Measurements from ENCODE around the gene ANTXR2. TPM values are rescaled to one million over a fixed set of nuclear protein-coding genes. Genes with fewer than 3 reads are reported as not detected.
"Not testable (repeated sequence)": the region's sequence is repeated elsewhere in the genome, so short reads cannot be mapped to it uniquely, and the experiment has no call there.

The ANTXR2 gene
- total RNA-seq, 4 donors from 2014 or later, result 14.4 to 25.2 (median 19.6) TPM

GRCh38 chr4:79998201-79998600, 74.8 kb downstream of the ANTXR2 start:
- no peak for TF ChIP-seq CTCF (IDR thresholded peaks at IDR 0.05)
- TF ChIP-seq POLR2A (IDR thresholded peaks at IDR 0.05), result no peak
- H3K4me3 ChIP-seq (ENCODE audit: low read depth, poor library complexity, severe bottlenecking), result no peak overlapping the region
- WGBS, 2 donors, result 71 to 83% methylated on average over 1 of the region's 1 CpG
- intact Hi-C loops (cut with DNase I; ENCODE audit: low total_unique reads), result no loop called here
- DNase-seq (ENCODE audit: low spot score in 2 of 2), result no peak

DNA sequence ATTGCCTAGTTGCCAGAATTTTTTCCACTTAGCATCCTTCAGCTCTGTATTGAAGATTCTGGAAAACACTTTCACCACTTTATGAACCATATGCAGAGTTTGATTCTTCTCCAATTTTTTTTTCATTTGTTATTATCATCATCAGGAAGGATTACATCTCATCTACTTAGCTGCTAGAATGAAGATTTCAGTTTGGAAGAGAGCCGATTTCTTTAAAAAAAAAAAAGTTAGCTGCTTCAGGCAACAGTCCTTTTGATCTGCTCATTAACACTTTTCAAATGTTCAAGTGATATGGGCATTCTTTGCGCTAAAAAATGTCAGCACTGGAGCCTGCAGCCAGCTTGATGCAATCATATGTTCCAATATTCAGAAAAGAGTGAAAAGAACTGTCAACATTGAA, 76.2 kb downstream of the ANTXR2 start:
- intact Hi-C loops (cut with DNase I; ENCODE audit: low total_unique reads), result no loop called here
- TF ChIP-seq CTCF (IDR thresholded peaks at IDR 0.05) (no peak), POLR2A (IDR thresholded peaks at IDR 0.05) (no peak)
- no peak overlapping the region for H3K4me3 ChIP-seq (ENCODE audit: low read depth, poor library complexity, severe bottlenecking)
- 28 to 33% methylated on average over 2 of the region's 2 CpGs for WGBS, 2 donors
- no peak for DNase-seq (ENCODE audit: low spot score in 2 of 2)

GRCh38 chr4:79993476-79993875, 79.6 kb downstream of the ANTXR2 start:
- DNase-seq (ENCODE audit: low spot score in 2 of 2), result no peak
- intact Hi-C loops (cut with DNase I; ENCODE audit: low total_unique reads), result no loop called here
- no peak for TF ChIP-seq CTCF (IDR thresholded peaks at IDR 0.05)
- TF ChIP-seq POLR2A (IDR thresholded peaks at IDR 0.05), result no peak
- no peak overlapping the region for H3K4me3 ChIP-seq (ENCODE audit: low read depth, poor library complexity, severe bottlenecking)
- 63 to 66% methylated on average over 2 of the region's 2 CpGs for WGBS, 2 donors

- no peak for DNase-seq (ENCODE audit: low spot score in 2 of 2)
- WGBS, 2 donors, result 86 to 89% methylated on average over 3 of the region's 3 CpGs
- intact Hi-C loops (cut with DNase I; ENCODE audit: low total_unique reads), result no loop called here
- H3K4me3 ChIP-seq (ENCODE audit: low read depth, poor library complexity, severe bottlenecking), result no peak overlapping the region
- TF ChIP-seq CTCF (IDR thresholded peaks at IDR 0.05) (no peak), POLR2A (IDR thresholded peaks at IDR 0.05) (no peak)
These were observed 81.4 kb downstream of the ANTXR2 start for GRCh38 chr4:79991601-79992000.

- intact Hi-C loops (cut with DNase I; ENCODE audit: low total_unique reads); DNase-seq (ENCODE audit: low spot score in 2 of 2); H3K4me3 ChIP-seq (ENCODE audit: low read depth, poor library complexity, severe bottlenecking): not testable (repeated sequence)
- 85 to 96% methylated on average over 2 of the region's 2 CpGs for WGBS, 2 donors
These were observed 81.9 kb downstream of the ANTXR2 start for GRCh38 chr4:79991100-79991499.

DNA sequence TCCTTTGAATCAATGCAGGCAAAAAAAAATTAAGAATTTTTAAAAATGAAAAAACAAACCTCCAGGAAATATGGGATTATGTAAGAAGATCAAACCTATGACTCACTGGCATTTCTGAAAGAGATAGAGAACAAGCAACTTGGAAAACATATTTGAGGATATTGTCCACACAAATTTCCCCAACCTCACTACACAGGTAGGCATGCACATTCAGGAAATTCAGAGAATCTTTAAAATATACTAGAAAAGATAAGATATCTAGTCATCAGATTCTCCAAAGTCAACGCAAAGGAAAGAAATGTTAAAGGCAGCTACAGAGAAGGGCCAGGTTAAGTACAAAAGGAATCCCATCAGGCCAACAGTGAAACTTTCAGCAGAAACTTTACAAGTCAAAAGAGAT, 85.6 kb downstream of the ANTXR2 start:
- TF ChIP-seq CTCF (IDR thresholded peaks at IDR 0.05), result no peak
- TF ChIP-seq POLR2A (IDR thresholded peaks at IDR 0.05), result no peak
- DNase-seq (ENCODE audit: low spot score in 2 of 2), result no peak
- no peak overlapping the region for H3K4me3 ChIP-seq (ENCODE audit: low read depth, poor library complexity, severe bottlenecking)
- intact Hi-C loops (cut with DNase I; ENCODE audit: low total_unique reads), result no loop called here
- WGBS, 2 donors, result 88 to 96% methylated on average over 1 of the region's 1 CpG

Data from lower leg skin (tissue), 4 donors.